Liver (tissue), 9 donors: ENCODE data around the gene RBM33. TPM values are rescaled to one million over a fixed set of nuclear protein-coding genes. Genes with fewer than 3 reads are reported as not detected.

ENCODE experiments used
- DNase-seq: peaks from one replicate; pipeline ENCODE4 v3.0.0-alpha.2; 2017; ENCODE audit warnings: low spot score
- H3K27ac ChIP-seq, 2 donors: one replicate each; pipeline ENCODE4 v1.7.0; 2013; ENCODE audit warnings: inconsistent platforms in 2 of 2, low read length in 2 of 2, control low read depth in 1 of 2, low read depth in 1 of 2, mild to moderate bottlenecking in 1 of 2
- H3K27me3 ChIP-seq, 4 donors: one replicate each; pipeline versions ENCODE4 v1.6.1 to v1.7.0; 2013; ENCODE audit warnings: low read length in 3 of 4, inconsistent platforms in 1 of 4, mild to moderate bottlenecking in 1 of 4, moderate library complexity in 1 of 4; ENCODE audit not compliant: control insufficient read depth in 4 of 4, insufficient read depth in 4 of 4
- H3K36me3 ChIP-seq, 4 donors: one replicate each; pipeline versions ENCODE4 v1.6.1 to v1.7.0; 2013; ENCODE audit warnings: low read length in 3 of 4, mild to moderate bottlenecking in 3 of 4, low read depth in 1 of 4, moderate library complexity in 1 of 4; ENCODE audit not compliant: control insufficient read depth in 4 of 4, insufficient read depth in 3 of 4
- H3K4me1 ChIP-seq, 4 donors: one replicate each; pipeline versions ENCODE4 v1.6.1 to v1.7.0; 2013; ENCODE audit warnings: low read length in 3 of 4, mild to moderate bottlenecking in 3 of 4, moderate library complexity in 1 of 4; ENCODE audit not compliant: control insufficient read depth in 4 of 4, insufficient read depth in 4 of 4
- H3K4me3 ChIP-seq, 3 donors: one replicate each; pipeline versions ENCODE4 v1.6.1 to v1.7.0; 2013; ENCODE audit warnings: low read length in 3 of 3, control low read depth in 1 of 3, low read depth in 1 of 3, mild to moderate bottlenecking in 1 of 3
- H3K9ac ChIP-seq, 2 donors: one replicate each; pipeline ENCODE4 v1.7.0; 2013; ENCODE audit warnings: low read length in 2 of 2, mild to moderate bottlenecking in 2 of 2, moderate library complexity in 2 of 2, control low read depth in 1 of 2, low read depth in 1 of 2
- H3K9me3 ChIP-seq, 4 donors: one replicate each; pipeline versions ENCODE4 v1.6.1 to v1.7.0; 2013; ENCODE audit warnings: low read length in 3 of 4; ENCODE audit not compliant: control insufficient read depth in 4 of 4
- ATF3 ChIP-seq: IDR thresholded peaks from 2 replicates; pipeline ENCODE4 v1.6.1; 2016; ENCODE audit warnings: antibody characterized with exemption
- CTCF ChIP-seq: fragments of 150-350 bp; IDR thresholded peaks from 2 replicates; pipeline ENCODE4 v1.5.1; 2017; ENCODE audit warnings: improper control_type of control experiment, low read depth, low read length; ENCODE audit not compliant: missing input control
- EGR1 ChIP-seq, 2 donors: IDR thresholded peaks; 2 replicates each; pipeline ENCODE4 v1.6.1; 2016 to 2018; ENCODE audit warnings: antibody characterized with exemption in 2 of 2, low read depth in 2 of 2
- FOXA1 ChIP-seq: IDR thresholded peaks from 2 replicates; pipeline ENCODE4 v1.6.1; 2016; ENCODE audit warnings: antibody characterized with exemption
- FOXA2 ChIP-seq: IDR thresholded peaks from 2 replicates; pipeline ENCODE4 v1.6.1; 2016; ENCODE audit warnings: antibody characterized with exemption
- HNF4G ChIP-seq: IDR thresholded peaks from 2 replicates; pipeline ENCODE4 v1.6.1; 2016; ENCODE audit warnings: antibody characterized with exemption
- JUND ChIP-seq, 2 donors: IDR thresholded peaks; 2 replicates each; pipeline ENCODE4 v1.6.1; 2016; ENCODE audit warnings: antibody characterized with exemption in 2 of 2
- MAX ChIP-seq: IDR thresholded peaks from 2 replicates; pipeline ENCODE4 v1.6.1; 2016; ENCODE audit warnings: antibody characterized with exemption
- RAD21 ChIP-seq, 2 donors: IDR thresholded peaks; 2 replicates each; pipeline ENCODE4 v1.6.1; 2016; ENCODE audit warnings: antibody characterized with exemption in 2 of 2, mild to moderate bottlenecking in 2 of 2
- RXRA ChIP-seq, 2 donors: IDR thresholded peaks; 2 replicates each; pipeline ENCODE4 v1.6.1; 2017 to 2018; ENCODE audit warnings: antibody characterized with exemption in 2 of 2, mild to moderate bottlenecking in 1 of 2
- SP1 ChIP-seq: IDR thresholded peaks from 2 replicates; pipeline ENCODE4 v1.6.1; 2018; ENCODE audit warnings: antibody characterized with exemption, mild to moderate bottlenecking
- YY1 ChIP-seq: IDR thresholded peaks from 2 replicates; pipeline ENCODE4 v1.6.1; 2016; ENCODE audit warnings: antibody characterized with exemption, mild to moderate bottlenecking
- WGBS: extraction: QIAGEN DNeasy Blood & Tissue Kit; methylation state at CpG from one replicate; pipeline ENCODE4 v1.1.7; 2013; 5-methylcytosine and 5-hydroxymethylcytosine counted together
- polyA plus RNA-seq, 2 donors: library from polyadenylated mRNA; stranded (reverse) in 1 of 2; unstranded in 1 of 2; fragments of 200-250 nt in 1 of 2; fragments of >200 nt in 1 of 2; fragmentation: Nextera tagmentation in 1 of 2; extraction: Ambion mirVana in 1 of 2; gene quantifications; one replicate each; pipeline versions ENCODE4 v1.2.1 to v1.2.3, GENCODE V29; 2013 to 2015
- total RNA-seq, 2 donors: library from RNA; depleted of rRNA; stranded (reverse); fragments of >200 nt; gene quantifications; one replicate each; pipeline ENCODE4 v1.2.3, GENCODE V29; 2014
- TF ChIP-seq, protein P1 (sequence below): IDR thresholded peaks from 2 replicates; pipeline ENCODE4 v1.6.1; 2016; ENCODE audit warnings: antibody characterized with exemption
- donor health status: healthy.
- donor health status: healthy.
- donor health status: healthy.
- donor health status: healthy.
- donor health status: healthy.

RBM33 gene
- total and polyA plus RNA-seq, 4 donors = 7.8 to 48.9 (median 28.2) TPM

- no peak overlapping the region for H3K9ac ChIP-seq
- H3K9me3 ChIP-seq = no peaks in the 10 kb centered on the region
- DNase-seq = no peak
- H3K4me1 ChIP-seq = peaks cover 1 to 19% (median 9%) of the 10 kb centered on the region in 4 donors
- no peaks in the 10 kb centered on the region for H3K27me3 ChIP-seq
- H3K27ac ChIP-seq = no peak overlapping the region
- no peak for TF ChIP-seq CTCF
- no peak for TF ChIP-seq RXRA (IDR thresholded peaks at IDR 0.05)
- no peak for TF ChIP-seq YY1
- TF ChIP-seq JUND (IDR thresholded peaks at IDR 0.05) = no peak
- no peak for TF ChIP-seq SP1
- no peak for TF ChIP-seq RAD21 (IDR thresholded peaks at IDR 0.05)
- no peak for TF ChIP-seq FOXA2
- no peak for TF ChIP-seq ATF3
- TF ChIP-seq MAX = no peak
- no peak for TF ChIP-seq EGR1 (IDR thresholded peaks at IDR 0.05; ENCODE audit: low read depth in 2 of 2)
- TF ChIP-seq FOXA1 = no peak
- WGBS = 89% methylated on average over 9 of the region's 9 CpGs
- peaks cover 0 to 15% (median 3%) of the 10 kb centered on the region in 4 donors for H3K36me3 ChIP-seq
- H3K4me3 ChIP-seq = no peak overlapping the region
Observed at GRCh38 chr7:155752756-155753445, 108.4 kb downstream of the RBM33 start.

- Histone ChIP-seq H3K4me3 (no peak overlapping the region), H3K9ac (no peak overlapping the region), H3K27me3 (no peaks in the 10 kb centered on the region), H3K4me1 (peaks cover 1 to 19% (median 9%) of the 10 kb centered on the region in 4 donors), H3K36me3 (peaks cover 0 to 10% (median 3%) of the 10 kb centered on the region in 4 donors), H3K27ac (no peak overlapping the region), H3K9me3 (no peaks in the 10 kb centered on the region)
- DNase-seq = no peak
- 80% methylated on average over 10 of the region's 10 CpGs for WGBS
- TF ChIP-seq FOXA1 (no peak), RAD21 (IDR thresholded peaks at IDR 0.05) (no peak), EGR1 (IDR thresholded peaks at IDR 0.05; ENCODE audit: low read depth in 2 of 2) (no peak), ATF3 (no peak), SP1 (no peak), YY1 (no peak), HNF4G (no peak)
- TF ChIP-seq, protein P1, sequence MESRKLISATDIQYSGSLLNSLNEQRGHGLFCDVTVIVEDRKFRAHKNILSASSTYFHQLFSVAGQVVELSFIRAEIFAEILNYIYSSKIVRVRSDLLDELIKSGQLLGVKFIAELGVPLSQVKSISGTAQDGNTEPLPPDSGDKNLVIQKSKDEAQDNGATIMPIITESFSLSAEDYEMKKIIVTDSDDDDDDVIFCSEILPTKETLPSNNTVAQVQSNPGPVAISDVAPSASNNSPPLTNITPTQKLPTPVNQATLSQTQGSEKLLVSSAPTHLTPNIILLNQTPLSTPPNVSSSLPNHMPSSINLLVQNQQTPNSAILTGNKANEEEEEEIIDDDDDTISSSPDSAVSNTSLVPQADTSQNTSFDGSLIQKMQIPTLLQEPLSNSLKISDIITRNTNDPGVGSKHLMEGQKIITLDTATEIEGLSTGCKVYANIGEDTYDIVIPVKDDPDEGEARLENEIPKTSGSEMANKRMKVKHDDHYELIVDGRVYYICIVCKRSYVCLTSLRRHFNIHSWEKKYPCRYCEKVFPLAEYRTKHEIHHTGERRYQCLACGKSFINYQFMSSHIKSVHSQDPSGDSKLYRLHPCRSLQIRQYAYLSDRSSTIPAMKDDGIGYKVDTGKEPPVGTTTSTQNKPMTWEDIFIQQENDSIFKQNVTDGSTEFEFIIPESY = no peak
Observed at GRCh38 chr7:155753446-155753965, 109.0 kb downstream of the RBM33 start.
